ENCODE data around the gene ZNF587.

GRCh38 chr19:57815247-57816075, 34.2 kb upstream of the ZNF587 start:
- TF ChIP-seq EZH2 (IDR thresholded peaks at IDR 0.05; ENCODE audit: borderline replicate concordance), result no peak
- TF ChIP-seq, protein P1, sequence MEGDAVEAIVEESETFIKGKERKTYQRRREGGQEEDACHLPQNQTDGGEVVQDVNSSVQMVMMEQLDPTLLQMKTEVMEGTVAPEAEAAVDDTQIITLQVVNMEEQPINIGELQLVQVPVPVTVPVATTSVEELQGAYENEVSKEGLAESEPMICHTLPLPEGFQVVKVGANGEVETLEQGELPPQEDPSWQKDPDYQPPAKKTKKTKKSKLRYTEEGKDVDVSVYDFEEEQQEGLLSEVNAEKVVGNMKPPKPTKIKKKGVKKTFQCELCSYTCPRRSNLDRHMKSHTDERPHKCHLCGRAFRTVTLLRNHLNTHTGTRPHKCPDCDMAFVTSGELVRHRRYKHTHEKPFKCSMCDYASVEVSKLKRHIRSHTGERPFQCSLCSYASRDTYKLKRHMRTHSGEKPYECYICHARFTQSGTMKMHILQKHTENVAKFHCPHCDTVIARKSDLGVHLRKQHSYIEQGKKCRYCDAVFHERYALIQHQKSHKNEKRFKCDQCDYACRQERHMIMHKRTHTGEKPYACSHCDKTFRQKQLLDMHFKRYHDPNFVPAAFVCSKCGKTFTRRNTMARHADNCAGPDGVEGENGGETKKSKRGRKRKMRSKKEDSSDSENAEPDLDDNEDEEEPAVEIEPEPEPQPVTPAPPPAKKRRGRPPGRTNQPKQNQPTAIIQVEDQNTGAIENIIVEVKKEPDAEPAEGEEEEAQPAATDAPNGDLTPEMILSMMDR (IDR thresholded peaks at IDR 0.05; ENCODE audit: poor library complexity), result no peak
